Testis (tissue), 2 donors: Measurements from ENCODE around the gene CLDN3.

Experiments
- POLR2A ChIP-seq: fragments of 450-650 bp; IDR thresholded peaks from one replicate; pipeline ENCODE4 v1.6.1; 2017; ENCODE audit warnings: antibody characterized with exemption, mild to moderate bottlenecking, moderate library complexity
- TF ChIP-seq, protein P1 (sequence below), 3 experiments: fragments of 450-650 bp in 2 of 3; fragments of 200-600 bp in 1 of 3; sonication (generic) in 1 of 3; IDR thresholded peaks; one replicate each; pipeline ENCODE4 v1.5.1; 2016 to 2019; ENCODE audit warnings: antibody characterized with exemption in 3 of 3, mild to moderate bottlenecking in 2 of 3, moderate library complexity in 1 of 3

DNA sequence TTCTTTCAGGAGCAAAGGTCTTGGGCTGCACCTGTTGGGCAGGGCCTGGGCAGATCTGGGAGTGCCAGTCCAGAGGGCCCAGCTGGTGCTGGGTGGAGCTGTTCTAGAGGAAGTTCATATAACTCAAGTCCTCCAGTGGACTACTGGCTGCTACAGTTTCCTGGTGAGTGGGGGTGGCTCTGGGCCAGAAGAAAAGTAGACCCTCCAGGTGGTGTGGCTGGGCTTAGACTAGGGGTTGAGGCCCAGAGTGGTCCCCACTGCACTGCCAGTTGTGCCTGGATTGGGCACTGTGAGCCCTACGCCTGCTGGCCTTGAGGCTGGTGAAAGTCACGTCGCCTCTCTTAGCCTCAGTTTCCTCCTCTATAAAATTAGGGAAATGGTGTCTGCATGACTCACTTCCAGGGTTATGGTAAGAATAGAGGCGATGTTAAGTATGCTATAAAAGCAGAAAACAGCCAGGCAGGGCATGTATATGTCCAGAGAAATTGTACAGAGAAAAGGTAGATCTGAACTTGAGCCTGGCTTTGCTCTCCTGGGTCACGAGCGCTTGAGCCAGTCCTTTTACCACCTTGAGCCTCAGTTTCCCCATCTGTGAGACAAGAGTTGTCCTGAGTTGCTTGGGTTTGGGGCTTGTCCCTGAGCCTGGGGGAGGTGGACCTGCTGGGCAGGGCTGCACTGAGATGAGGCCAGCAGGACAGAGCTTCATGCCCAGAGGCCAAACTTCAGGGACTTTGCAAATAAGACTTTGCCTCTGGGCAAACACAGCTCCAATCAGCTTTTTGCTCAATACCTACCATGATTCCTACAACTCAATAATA is 3.8 kb upstream of the CLDN3 start:
- TF ChIP-seq, protein P1, sequence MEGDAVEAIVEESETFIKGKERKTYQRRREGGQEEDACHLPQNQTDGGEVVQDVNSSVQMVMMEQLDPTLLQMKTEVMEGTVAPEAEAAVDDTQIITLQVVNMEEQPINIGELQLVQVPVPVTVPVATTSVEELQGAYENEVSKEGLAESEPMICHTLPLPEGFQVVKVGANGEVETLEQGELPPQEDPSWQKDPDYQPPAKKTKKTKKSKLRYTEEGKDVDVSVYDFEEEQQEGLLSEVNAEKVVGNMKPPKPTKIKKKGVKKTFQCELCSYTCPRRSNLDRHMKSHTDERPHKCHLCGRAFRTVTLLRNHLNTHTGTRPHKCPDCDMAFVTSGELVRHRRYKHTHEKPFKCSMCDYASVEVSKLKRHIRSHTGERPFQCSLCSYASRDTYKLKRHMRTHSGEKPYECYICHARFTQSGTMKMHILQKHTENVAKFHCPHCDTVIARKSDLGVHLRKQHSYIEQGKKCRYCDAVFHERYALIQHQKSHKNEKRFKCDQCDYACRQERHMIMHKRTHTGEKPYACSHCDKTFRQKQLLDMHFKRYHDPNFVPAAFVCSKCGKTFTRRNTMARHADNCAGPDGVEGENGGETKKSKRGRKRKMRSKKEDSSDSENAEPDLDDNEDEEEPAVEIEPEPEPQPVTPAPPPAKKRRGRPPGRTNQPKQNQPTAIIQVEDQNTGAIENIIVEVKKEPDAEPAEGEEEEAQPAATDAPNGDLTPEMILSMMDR (IDR thresholded peaks at IDR 0.05) = no peak
- TF ChIP-seq POLR2A = no peak
